ELR (cell line): Measurements from ENCODE around the gene RPA3.
"Not testable (repeated sequence)": the region's sequence is repeated elsewhere in the genome, so short reads cannot be mapped to it uniquely, and the experiment has no call there.

Source experiments
- DNase-seq: peaks from one replicate; pipeline ENCODE4 v3.0.0-alpha.2; 2015; ENCODE audit warnings: low read depth

RPA3 gene

GRCh38 chr7:7694542-7694941, 23.9 kb downstream of the RPA3 start:
- DNase-seq: no peak

DNA sequence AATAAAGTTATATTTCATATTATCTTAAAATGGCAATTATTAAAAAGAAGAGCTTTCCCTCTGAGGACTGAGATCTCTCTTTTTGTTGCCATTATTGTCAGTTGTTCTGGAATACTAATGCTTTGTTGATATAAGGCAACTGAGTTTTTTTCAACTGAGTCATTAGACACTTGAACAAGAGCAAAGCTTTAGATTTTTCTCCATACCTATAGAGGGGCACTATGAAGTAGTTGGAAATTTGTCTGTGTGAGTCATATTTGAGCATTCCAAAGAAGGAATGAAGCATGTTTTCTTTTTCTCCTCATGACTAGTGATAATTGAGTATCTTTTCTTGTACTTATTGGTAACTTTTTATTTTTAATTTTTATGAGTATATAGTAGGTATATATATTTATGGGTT, 24.5 kb downstream of the RPA3 start:
- DNase-seq: peak; percentile 97

DNA sequence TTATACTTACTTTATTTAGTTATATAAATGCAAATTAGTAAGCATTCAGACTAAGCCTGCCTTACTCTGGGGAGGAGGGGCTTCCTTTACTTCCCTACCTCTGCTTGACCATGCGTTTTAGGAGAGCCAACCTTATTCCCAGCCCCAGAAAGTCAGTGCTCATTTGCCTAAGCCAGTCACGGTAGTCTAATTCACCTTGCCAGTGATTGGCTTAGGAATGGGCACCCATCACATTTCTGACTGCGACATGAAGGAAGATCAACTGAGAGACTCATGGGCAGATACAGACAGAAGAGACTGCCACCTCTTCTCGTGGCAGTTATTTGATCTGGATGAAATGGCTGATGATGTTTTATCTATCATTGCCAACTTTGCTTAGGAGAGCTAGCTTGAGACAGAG, 29.5 kb downstream of the RPA3 start:
- no peak for DNase-seq

GRCh38 chr7:7688310-7688709, 30.1 kb downstream of the RPA3 start:
- DNase-seq: no peak

- no peak for DNase-seq
These were observed 30.6 kb downstream of the RPA3 start for GRCh38 chr7:7687800-7688199.

DNA sequence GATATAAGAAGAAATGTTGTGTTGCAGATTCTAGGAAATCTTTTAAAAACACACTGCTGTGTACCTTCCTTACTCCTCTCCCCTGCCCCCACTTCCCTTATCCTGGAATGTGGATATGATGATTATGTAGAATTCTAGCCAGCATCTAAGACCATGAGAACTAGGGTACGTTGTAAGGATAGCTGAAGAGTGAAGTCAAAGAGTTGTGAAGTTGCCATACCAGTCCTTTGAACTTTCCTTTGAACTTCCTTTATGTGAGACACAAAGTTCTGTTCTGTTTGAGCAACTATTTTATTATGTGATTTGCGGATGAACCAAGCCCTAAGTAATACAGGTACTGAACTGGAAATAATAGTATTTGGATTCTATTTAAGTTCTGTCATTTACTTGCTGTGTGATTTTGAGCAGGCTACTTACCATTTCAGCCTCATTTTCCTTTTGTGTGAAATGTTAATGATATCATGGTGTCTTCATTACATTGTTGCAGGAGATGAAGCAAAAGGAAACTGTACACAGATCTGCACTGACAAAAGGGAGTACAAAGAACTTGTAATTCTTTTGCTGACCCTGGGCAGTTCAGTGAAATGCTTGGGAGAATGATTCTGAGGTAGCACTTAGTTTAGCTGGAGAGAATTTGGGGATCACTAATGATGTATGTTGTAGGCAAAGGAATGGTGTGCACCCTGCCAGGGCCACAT, 31.4 kb downstream of the RPA3 start:
- DNase-seq: no peak

- DNase-seq: no peak
These were observed 35.5 kb downstream of the RPA3 start for GRCh38 chr7:7682861-7683260.

DNA sequence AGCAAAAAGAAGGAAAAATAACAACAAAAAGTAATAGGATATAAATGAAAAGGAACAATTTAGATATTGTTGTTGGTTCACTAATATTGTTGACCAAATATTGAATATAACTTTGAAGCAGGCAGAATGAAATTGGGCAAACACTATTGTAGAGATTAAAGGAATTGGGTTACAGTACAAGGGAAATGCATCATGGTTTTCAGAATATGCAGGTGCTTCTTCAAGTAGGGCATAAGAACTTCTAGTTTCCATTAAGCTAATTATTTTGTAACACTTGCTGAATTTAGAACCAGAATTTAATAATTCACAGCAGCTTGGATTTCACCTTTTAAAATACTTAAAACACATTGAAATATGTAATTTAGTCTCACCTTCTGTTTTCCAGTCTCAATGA, 36.5 kb downstream of the RPA3 start:
- DNase-seq: no peak

DNA sequence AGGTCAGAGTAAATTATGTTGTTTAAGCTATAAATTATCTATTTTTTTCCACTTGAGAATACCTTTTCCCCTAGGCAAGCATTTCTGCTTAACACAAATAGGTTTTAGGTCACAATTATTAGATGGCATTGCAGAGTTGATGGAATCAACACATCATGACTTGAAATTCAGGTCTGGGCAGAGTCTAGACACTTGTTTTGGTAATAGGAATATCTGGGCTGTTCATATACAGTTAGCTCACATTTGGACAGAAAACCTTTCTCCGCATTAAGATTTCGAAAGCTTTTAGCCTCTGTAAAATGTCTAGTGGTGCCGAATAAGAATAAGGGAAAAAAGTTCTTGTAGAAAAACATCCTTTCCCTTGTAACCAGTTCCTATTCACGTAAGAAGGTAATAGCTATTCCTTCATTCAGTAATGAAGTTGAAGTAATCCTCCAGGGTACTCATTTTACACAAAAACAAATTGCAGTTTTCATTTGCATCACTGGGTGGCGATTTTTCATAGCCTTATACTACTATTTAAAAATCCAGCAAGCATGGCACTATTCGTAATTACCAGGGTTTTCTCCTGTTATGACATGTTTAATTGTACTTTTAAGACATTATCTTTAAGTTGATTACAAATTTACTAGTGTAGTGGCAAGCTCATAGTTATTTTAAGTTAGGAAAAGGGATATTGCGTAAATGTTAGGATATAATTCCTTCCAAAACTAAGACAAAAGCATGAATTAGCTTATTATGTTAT, 37.0 kb downstream of the RPA3 start:
- peak; percentile 71 for DNase-seq

GRCh38 chr7:7679640-7680039, 38.8 kb downstream of the RPA3 start:
- not testable (repeated sequence) for DNase-seq

GRCh38 chr7:7675686-7676085, 42.7 kb downstream of the RPA3 start:
- no peak for DNase-seq

DNA sequence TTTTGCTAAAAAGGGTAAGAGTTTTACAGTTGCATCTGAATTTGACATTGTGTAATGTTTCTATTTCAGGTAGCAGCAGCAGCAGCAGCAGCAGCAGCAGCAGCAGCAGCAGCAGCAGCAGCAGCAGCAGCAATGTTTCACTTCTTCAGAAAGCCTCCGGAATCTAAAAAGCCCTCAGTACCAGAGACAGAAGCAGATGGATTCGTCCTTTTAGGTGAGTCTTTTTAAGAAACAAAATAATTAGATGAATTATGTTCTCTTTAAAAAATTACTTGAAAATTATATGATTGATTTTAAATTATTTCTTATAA, 45.2 kb downstream of the RPA3 start:
- DNase-seq: no peak

DNA sequence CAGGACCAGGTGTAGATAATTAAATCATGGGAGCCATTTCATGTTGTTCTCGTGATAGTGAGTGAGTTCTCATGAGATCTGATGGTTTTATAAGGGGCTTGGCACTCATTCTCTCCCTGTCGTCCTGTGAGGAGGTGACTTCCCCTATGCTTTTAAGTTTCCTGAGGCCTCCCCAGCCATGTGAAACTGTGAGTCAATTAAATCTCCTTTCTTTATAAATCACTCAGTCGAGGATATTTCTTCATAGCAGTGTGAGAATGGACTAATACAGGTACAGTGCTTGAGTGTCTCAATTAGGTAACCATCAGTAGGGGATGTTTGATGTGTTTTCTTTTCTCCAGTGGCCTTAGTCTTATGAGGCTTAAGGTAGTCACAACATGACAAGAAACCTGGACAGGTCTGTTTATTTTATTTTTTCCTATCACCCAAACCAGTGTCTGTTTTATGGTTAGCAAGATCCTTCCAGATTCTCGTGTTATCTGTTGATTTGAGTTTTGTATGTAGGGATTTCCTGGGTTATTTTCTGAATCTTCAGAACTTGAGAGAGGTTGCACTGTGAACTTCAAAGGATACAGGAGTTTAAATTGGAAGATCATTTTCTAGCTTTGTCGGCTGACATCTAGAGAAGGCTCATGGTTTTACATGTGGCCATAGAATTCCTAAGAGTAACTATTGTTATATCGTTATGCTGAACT, 45.7 kb downstream of the RPA3 start:
- DNase-seq: no peak

- DNase-seq: no peak
These were observed 47.0 kb downstream of the RPA3 start for GRCh38 chr7:7671361-7671760.

DNA sequence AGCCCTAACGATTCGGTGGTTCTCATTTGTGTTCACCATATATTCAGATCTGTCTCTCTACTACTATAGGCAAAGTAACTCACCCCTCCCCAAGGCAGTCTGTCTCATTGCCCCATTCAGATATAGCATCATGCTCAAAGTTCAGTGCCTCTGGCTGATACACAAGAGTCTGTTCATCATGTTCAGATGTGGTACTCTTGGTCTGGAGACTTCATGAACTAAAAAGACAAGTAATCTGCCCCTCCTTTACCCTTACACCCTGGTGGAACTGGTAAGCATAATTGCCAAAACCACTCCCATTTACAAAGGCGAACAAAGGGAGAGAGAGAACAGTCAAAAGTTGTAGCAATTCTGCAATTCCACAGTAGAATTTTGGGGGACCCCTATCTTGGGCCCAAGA, 47.9 kb downstream of the RPA3 start:
- no peak for DNase-seq

DNA sequence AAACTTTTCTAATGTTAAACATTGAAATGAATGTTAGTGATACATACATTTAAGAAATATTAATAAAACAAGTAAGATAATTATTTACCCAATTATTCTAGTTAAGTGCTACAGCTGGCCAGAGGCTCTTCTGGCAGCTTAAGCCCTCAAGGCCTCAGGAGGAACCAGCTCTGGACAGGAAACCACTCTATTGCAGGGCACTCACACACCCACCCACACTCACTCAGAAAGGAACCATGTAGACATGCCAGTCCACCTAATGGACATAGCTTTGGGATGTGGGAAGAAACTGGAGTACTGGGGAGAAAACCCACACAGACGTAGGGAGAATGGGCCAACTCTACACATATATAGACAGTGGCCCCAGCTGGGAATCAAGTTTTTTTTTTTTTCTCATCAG, 49.7 kb downstream of the RPA3 start:
- no peak for DNase-seq

- no peak for DNase-seq
These were observed 51.2 kb downstream of the RPA3 start for GRCh38 chr7:7667187-7667586.

- DNase-seq: no peak
These were observed 53.4 kb downstream of the RPA3 start for GRCh38 chr7:7665031-7665430.

DNA sequence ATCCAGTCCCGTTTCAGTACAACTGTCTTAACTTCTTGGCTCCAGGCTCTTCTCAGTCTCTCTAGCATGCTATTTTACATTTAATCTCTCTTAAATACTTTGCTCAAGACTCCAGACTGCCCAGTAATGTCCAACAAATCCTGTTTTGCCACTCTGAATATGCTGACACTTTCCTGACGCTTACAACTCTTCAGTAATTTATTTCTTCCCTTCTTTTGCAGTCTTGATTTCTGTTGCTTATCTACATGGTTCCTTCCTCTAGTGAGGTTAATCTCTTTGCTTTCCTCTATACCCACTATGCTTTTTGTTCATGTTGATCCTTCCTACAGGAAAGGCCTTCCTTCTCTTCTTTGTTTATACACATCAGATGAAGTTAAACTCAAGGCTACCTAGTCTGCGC, 54.1 kb downstream of the RPA3 start:
- no peak for DNase-seq

DNA sequence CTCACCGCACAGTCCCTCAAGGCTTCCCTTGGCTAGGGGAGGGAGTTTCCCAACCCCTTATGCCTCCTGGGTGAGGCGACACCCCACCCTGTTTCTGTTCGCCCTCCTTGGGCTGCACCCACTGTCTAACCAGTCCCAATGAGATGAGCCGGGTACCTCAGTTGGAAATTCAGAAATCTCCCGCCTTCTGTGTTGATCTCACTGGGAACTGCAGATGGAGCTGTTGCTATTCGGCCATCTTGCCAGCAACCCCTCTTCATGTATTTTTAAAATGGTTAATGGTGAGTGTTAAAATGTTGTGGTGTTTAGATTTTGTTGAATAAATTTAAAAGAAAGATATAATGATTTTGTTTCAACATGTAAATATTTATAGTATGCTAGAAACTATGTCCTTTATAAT, 55.9 kb downstream of the RPA3 start:
- peak; percentile 40 for DNase-seq

GRCh38 chr7:7656459-7656858, 61.9 kb downstream of the RPA3 start:
- not testable (repeated sequence) for DNase-seq

GRCh38 chr7:7654964-7655715, 63.3 kb downstream of the RPA3 start:
- no peak for DNase-seq
